ENCODE results near the gene UBE2J2.

The UBE2J2 gene

DNA sequence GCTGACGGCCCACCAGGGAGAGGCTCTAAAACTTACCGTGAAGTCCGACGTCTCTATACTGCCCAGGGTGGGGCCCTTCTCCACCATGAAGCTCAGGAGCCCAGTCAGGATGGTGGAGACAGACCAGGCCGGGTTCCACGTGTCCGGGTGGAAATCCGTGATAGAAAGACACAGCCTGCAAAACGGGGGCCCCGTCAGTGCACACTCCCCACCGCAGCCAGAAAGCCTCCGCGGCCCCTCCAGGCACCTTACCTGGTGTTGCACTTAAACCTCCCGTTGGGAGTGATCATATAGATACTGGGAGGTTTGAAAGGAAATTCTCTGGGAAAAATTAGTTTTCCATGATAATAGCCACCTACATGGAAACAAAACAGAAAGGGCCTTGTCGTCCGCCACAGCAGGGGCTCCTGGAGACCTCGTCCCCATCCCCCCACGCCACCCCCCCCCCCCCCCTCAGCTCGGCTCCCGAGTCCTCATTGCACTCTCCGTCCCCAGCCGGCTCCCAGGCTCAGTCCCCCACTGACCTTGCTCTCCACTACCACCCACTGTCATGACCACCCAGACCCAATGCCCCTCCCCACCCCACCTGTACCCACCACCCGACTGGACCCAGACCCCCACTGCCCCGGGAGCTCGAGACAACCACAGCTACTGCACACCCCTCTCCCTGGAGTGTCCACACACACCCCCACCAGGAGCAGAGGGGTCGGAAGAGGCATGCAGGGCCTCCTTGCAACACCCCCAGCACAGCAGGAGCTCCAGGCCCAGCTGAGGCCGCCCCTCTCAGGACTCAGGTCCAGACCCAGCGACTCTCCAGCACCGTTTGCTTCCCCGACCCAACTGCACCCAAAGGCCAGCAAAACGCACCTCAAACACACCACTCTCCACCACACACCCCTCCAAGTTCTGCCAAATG lies 16.4 kb downstream of the UBE2J2 start:
- no peaks in the 10 kb centered on the region for H3K4me1 ChIP-seq
- H3K36me3 ChIP-seq: peaks cover 64% of the 10 kb centered on the region

DNA sequence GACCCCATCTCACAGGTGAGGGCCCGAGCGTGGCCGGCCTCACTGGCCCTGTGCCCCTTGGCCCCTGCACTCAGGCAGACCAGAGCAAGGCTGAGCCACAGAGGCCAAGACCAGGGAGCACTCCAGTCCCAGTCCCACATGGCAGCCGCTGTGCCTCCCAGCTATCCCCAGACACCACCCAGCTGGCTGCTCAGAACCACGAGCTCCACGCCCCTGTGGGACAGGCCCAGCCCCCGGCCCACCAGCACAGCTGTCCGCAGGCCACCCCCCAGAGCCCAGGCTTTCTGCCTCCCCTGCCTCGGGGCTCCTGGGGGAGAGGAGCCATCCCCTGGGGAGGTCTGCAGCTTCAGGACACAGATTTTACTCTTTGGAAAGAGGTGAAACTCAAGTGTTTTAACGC lies 18.0 kb downstream of the UBE2J2 start:
- no peak for DNase-seq
- Histone ChIP-seq H3K4me1 (no peaks in the 10 kb centered on the region), H3K36me3 (peaks cover 52% of the 10 kb centered on the region), H3K4me3 (ENCODE audit: low read depth, low read length) (no peak overlapping the region), H3K27me3 (no peaks in the 10 kb centered on the region), H3K9me3 (no peaks in the 10 kb centered on the region)
- TF ChIP-seq, protein P1, sequence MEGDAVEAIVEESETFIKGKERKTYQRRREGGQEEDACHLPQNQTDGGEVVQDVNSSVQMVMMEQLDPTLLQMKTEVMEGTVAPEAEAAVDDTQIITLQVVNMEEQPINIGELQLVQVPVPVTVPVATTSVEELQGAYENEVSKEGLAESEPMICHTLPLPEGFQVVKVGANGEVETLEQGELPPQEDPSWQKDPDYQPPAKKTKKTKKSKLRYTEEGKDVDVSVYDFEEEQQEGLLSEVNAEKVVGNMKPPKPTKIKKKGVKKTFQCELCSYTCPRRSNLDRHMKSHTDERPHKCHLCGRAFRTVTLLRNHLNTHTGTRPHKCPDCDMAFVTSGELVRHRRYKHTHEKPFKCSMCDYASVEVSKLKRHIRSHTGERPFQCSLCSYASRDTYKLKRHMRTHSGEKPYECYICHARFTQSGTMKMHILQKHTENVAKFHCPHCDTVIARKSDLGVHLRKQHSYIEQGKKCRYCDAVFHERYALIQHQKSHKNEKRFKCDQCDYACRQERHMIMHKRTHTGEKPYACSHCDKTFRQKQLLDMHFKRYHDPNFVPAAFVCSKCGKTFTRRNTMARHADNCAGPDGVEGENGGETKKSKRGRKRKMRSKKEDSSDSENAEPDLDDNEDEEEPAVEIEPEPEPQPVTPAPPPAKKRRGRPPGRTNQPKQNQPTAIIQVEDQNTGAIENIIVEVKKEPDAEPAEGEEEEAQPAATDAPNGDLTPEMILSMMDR (IDR thresholded peaks at IDR 0.05; ENCODE audit: low read depth, low read length): no peak

More for the DNA sequence above, 16.4 kb downstream of the UBE2J2 start:
- Histone ChIP-seq H3K4me3 (ENCODE audit: low read depth, low read length) (no peak overlapping the region), H3K9me3 (no peaks in the 10 kb centered on the region), H3K27me3 (no peaks in the 10 kb centered on the region)
- DNase-seq: no peak
- TF ChIP-seq, protein P1 (IDR thresholded peaks at IDR 0.05; ENCODE audit: low read depth, low read length): no peak

DNA sequence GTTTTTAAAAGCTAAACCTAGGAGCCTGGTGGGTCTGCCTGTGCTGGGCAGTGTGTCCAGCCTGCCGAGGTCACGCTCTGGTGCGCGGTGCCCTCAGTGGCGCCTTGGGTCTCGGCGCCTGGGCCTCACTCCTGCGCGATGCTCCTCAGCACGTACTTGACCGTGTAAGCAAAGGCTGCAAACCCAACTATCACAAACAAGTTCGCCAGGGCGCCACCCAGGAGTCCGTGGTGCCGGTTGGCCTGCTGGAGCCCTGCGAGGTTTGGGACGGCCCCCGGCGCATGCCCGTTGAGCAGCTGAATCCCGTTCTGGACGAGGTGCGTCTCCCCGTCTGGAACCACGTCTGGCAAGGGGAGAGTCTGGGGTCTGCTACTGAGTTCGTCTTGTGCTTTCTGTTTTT lies 18.6 kb downstream of the UBE2J2 start:
- Histone ChIP-seq H3K36me3 (peaks cover 46% of the 10 kb centered on the region), H3K4me1 (no peaks in the 10 kb centered on the region), H3K9me3 (no peaks in the 10 kb centered on the region), H3K4me3 (ENCODE audit: low read depth, low read length) (no peak overlapping the region), H3K27me3 (no peaks in the 10 kb centered on the region)
- TF ChIP-seq, protein P1 (IDR thresholded peaks at IDR 0.05; ENCODE audit: low read depth, low read length): no peak
- no peak for DNase-seq

DNA sequence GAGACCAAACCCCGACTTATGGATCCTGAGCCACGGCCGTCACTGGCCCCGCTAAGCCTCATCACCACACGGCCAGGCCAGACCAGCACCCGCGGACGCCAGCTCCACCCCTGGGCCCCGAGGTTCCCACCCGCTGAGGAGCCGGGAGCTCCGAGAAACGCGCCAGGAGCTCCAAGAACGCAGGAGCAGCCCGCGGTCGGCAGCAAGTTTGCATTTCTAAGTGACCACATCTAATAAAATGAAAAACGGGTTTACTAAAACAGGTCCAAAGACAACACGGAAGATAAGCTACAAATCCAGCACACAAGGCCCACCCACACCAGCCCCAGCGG lies 19.0 kb downstream of the UBE2J2 start:
- H3K4me3 ChIP-seq (ENCODE audit: low read depth, low read length): no peak overlapping the region
- TF ChIP-seq, protein P1 (IDR thresholded peaks at IDR 0.05; ENCODE audit: low read depth, low read length): no peak
- no peaks in the 10 kb centered on the region for H3K27me3 ChIP-seq
- DNase-seq: no peak
- peaks cover 42% of the 10 kb centered on the region for H3K36me3 ChIP-seq
- H3K4me1 ChIP-seq: no peaks in the 10 kb centered on the region
- no peaks in the 10 kb centered on the region for H3K9me3 ChIP-seq

DNA sequence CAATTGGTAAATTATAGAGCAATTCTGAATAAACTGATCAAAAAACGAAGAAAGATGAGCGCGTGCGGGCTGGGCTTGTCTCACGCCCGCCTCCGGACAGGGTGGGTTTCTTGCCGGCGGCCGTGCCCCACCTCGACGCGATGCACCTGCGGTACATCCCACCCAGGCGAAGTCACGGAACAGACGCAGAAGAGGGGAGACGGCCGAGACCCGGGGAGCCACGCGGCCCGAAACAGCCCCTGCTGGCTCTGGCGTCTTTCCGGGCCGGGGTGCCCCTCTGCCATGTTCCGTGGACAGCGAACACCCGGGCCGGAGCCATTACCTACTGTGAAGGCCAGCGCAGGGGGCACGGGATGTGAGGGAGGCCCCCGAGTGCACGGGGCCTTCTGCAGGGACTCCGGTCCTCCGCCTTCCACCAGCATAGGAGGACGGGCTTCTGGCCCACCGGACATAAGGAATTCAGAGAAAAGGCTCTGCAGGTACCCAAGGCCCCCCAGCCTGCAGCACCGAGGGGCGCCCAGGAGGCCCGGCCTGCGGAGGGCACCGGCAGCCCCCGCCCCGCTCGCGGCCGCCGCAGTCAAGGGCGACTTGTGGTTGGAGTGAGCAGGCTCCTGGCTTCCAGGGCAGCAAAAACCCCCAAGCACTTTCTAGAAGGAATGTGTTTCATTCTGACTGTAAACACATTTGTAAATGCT lies 19.5 kb downstream of the UBE2J2 start:
- TF ChIP-seq, protein P1 (IDR thresholded peaks at IDR 0.05; ENCODE audit: low read depth, low read length): no peak

DNA sequence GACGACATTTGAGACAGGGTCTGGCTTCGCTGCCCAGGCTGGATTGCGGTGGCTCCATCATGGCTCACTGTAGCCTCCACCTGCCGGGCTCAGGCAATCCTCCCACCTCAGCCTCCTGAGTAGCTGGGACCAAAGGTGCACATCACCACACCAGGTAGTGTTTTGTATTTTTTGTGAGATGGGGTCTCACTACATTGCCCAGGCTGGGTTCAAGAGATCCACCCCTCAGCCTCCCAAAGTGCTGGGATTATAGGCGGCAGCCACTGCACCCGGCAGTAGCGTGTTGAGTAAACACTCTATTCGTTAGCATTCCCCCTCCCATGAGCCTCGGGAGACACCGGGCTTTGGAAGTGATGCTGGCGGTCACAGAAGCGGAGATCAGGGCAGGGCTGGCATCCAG lies 20.3 kb downstream of the UBE2J2 start:
- Histone ChIP-seq H3K27me3 (no peaks in the 10 kb centered on the region), H3K4me3 (ENCODE audit: low read depth, low read length) (no peak overlapping the region), H3K36me3 (peaks cover 42% of the 10 kb centered on the region), H3K9me3 (no peaks in the 10 kb centered on the region), H3K4me1 (no peaks in the 10 kb centered on the region)
- TF ChIP-seq, protein P1 (IDR thresholded peaks at IDR 0.05; ENCODE audit: low read depth, low read length): no peak
- DNase-seq: no peak

More for the DNA sequence above, 19.5 kb downstream of the UBE2J2 start:
- Histone ChIP-seq H3K4me3 (ENCODE audit: low read depth, low read length) (no peak overlapping the region), H3K9me3 (no peaks in the 10 kb centered on the region), H3K27me3 (no peaks in the 10 kb centered on the region), H3K4me1 (no peaks in the 10 kb centered on the region), H3K36me3 (peaks cover 42% of the 10 kb centered on the region)
- DNase-seq: no peak

All from BE2C (cell line).